ENCODE results near the gene ADAMTS9. TPM values are rescaled to one million over a fixed set of nuclear protein-coding genes. Genes with fewer than 3 reads are reported as not detected.

ADAMTS9 gene
- total and polyA plus RNA-seq, 7 donors = 6.7 to 65.8 (median 16.1) TPM

DNA sequence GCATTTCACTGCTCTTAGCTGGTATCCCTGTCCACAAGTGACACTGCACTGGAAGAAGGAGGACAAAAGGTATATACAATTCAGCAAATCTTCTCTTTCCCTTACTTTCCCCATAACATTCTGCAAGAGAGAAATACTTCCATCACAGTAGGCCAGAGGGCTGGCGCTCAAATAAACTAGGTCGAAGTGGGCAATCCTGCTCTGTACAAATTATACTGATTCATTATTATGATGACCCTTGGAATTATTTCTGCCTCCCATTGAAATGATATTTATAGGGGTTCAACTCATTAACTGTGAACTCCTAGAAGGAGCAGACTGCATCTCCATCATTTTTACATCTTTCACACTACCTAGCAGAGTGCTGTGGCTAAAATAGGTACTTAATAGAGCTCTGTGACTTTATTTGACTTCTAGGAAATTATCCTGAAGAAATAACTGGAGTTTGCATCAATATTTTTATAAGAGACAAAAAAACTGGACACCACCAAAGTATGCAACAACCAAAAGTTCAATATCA is 80.7 kb downstream of the ADAMTS9 start:
- Histone ChIP-seq H3K4me3 (no peak overlapping the region), H3K27me3 (ENCODE audit: insufficient read depth in 3 of 3, low read length in 2 of 3) (no peaks in the 10 kb centered on the region), H3K4me1 (peaks cover 15% of the 10 kb centered on the region), H3K36me3 (ENCODE audit: insufficient read depth in 1 of 2, low read depth in 1 of 2) (peaks cover 25 to 50% of the 10 kb centered on the region in 2 donors), H3K27ac (no peak overlapping the region), H3K9me3 (no peaks in the 10 kb centered on the region)
- TF ChIP-seq, protein P1, sequence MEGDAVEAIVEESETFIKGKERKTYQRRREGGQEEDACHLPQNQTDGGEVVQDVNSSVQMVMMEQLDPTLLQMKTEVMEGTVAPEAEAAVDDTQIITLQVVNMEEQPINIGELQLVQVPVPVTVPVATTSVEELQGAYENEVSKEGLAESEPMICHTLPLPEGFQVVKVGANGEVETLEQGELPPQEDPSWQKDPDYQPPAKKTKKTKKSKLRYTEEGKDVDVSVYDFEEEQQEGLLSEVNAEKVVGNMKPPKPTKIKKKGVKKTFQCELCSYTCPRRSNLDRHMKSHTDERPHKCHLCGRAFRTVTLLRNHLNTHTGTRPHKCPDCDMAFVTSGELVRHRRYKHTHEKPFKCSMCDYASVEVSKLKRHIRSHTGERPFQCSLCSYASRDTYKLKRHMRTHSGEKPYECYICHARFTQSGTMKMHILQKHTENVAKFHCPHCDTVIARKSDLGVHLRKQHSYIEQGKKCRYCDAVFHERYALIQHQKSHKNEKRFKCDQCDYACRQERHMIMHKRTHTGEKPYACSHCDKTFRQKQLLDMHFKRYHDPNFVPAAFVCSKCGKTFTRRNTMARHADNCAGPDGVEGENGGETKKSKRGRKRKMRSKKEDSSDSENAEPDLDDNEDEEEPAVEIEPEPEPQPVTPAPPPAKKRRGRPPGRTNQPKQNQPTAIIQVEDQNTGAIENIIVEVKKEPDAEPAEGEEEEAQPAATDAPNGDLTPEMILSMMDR (IDR thresholded peaks at IDR 0.05) = no peak
- WGBS, 3 donors = 98 to 100% (median 98%) methylated on average over 2 of the region's 2 CpGs
- ATAC-seq (no peak), DNase-seq (no peak)
- intact Hi-C loops (cut with DNase I) = no loop called here

DNA sequence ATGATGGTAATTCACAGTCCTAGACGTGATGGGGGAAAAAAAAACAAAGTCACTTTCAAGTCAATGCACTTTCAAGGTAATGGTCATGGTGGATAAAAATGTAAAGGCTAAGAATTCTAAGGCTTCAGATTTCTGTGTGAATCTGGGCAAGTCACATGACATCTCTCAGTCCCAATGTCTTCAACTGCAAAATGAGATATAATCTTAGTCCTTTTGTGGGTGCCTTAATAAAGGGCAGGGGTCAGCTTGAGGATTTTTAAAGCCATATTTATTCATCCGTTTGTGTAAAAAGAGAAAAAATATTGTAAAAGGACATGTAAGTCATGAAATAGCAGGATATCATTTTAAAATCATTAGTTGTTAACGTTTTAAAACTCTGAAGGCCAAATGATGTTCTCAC is 83.5 kb downstream of the ADAMTS9 start:
- TF ChIP-seq, protein P1 (IDR thresholded peaks at IDR 0.05) = no peak
- Histone ChIP-seq H3K27ac (no peak overlapping the region), H3K36me3 (ENCODE audit: insufficient read depth in 1 of 2, low read depth in 1 of 2) (peaks cover 22 to 76% of the 10 kb centered on the region in 2 donors), H3K27me3 (ENCODE audit: insufficient read depth in 3 of 3, low read length in 2 of 3) (no peaks in the 10 kb centered on the region), H3K4me3 (no peak overlapping the region), H3K9me3 (no peaks in the 10 kb centered on the region), H3K4me1 (peaks cover 5% of the 10 kb centered on the region)
- WGBS, 3 donors = 83 to 85% (median 84%) methylated on average over 3 of the region's 3 CpGs
- ATAC-seq (no peak), DNase-seq (no peak)
- intact Hi-C loops (cut with DNase I) = no loop called here

DNA sequence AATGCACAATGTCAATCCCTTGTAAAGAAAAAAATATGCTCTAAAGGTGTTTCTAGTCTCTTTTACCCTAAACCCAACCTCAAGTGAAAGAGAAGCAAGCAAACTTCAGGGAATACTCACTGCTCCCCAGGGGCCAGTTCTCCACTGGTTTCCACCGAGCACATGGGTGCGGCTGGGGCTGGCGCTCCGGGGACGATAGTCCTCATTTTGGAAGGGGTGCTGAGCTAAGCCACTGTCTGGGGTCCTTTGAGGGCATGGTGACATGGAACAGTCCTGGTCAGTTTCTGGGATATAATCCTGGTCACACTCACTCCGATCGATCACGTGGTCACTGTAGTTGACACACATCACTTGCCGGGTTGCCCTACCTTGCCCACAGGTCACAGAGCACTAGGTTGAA is 86.0 kb downstream of the ADAMTS9 start:
- Histone ChIP-seq H3K4me1 (no peaks in the 10 kb centered on the region), H3K27me3 (ENCODE audit: insufficient read depth in 3 of 3, low read length in 2 of 3) (no peaks in the 10 kb centered on the region), H3K4me3 (no peak overlapping the region), H3K9me3 (no peaks in the 10 kb centered on the region), H3K27ac (no peak overlapping the region), H3K36me3 (ENCODE audit: insufficient read depth in 1 of 2, low read depth in 1 of 2) (peaks cover 16 to 87% of the 10 kb centered on the region in 2 donors)
- 95 to 99% (median 96%) methylated on average over 9 of the region's 9 CpGs for WGBS, 3 donors
- DNase-seq (no peak), ATAC-seq (no peak)
- TF ChIP-seq, protein P1 (IDR thresholded peaks at IDR 0.05) = no peak
- intact Hi-C loops (cut with DNase I) = no loop called here

DNA sequence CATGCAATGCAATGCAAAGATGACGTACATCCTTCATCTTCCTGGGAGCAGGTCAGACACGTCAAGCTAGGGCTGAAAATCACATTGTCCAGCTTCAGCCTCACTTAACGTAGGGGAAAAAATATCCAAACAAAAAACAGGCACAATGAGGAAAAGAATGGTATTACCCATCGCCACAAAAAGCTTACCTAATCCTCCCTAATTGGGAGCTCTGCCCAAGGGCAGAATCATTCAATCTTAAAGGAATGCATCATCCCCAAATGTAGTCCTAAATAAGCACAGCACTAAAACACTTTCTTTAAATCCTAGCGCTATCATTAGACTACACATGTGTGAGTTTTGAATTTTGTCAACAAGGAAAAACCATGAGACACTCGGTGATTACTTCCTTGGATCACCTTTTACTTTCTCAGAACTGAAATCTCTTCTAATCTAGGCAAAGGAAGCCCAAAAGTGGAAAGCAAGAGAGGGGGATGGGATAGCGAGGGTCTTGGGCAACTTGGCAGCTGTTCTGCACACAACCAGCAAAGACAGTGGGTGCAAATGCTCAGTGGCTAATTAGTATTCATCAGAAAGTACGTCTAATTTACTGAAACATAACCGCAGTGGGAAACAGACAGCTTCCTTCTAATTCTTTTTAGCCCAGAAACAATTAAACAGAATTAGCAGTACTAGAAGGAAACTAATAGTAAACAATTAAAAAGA is 87.4 kb downstream of the ADAMTS9 start:
- TF ChIP-seq, protein P1 (IDR thresholded peaks at IDR 0.05) = no peak
- H3K4me1 ChIP-seq = peaks cover 8% of the 10 kb centered on the region
- no peak for ATAC-seq
- peaks cover 11 to 81% of the 10 kb centered on the region in 2 donors for H3K36me3 ChIP-seq (ENCODE audit: insufficient read depth in 1 of 2, low read depth in 1 of 2)
- H3K4me3 ChIP-seq = no peak overlapping the region
- intact Hi-C loops (cut with DNase I) = no loop called here
- WGBS, 3 donors = 80 to 86% (median 83%) methylated on average over 9 of the region's 9 CpGs
- no peaks in the 10 kb centered on the region for H3K27me3 ChIP-seq (ENCODE audit: insufficient read depth in 3 of 3, low read length in 2 of 3)
- no peaks in the 10 kb centered on the region for H3K9me3 ChIP-seq
- no peak overlapping the region for H3K27ac ChIP-seq
- no peak for DNase-seq
